GM12875 (cell line): Measurements from ENCODE around the gene TMEM182.

Experiments used
- H3K4me3 ChIP-seq: one replicate; pipeline ENCODE4 v1.5.1; 2011; ENCODE audit warnings: low read depth, low read length, control low read depth
- TF ChIP-seq, protein P1 (sequence below): IDR thresholded peaks from 2 replicates; pipeline ENCODE4 v1.5.1; 2011; ENCODE audit warnings: low read depth, mild to moderate bottlenecking, control low read depth, inconsistent platforms, low read length, moderate library complexity, borderline replicate concordance; ENCODE audit not compliant: insufficient read depth

Gene TMEM182, protein sequence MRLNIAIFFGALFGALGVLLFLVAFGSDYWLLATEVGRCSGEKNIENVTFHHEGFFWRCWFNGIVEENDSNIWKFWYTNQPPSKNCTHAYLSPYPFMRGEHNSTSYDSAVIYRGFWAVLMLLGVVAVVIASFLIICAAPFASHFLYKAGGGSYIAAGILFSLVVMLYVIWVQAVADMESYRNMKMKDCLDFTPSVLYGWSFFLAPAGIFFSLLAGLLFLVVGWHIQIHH

DNA sequence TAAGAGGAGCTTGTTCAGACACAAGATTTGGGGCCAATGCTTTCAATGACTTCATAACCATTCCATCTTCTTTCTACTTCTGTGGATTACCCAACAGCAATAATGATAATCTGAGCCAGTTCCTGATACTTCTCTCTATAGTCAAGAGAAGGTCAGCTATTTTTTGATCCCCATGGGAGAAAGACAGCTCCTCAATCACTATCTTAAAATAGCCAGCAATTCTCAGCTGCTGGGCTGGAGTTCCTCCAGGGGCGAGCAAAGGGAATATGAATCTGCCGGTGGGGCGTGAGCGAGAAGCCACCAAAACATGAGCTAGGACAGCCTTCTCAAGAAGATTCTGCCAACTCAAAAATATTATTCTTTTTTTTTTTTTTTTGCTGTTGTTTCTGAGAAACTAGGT, at the start of gene TMEM182:
TMEM182 (plus strand) TSS at position 269 of the 400 bp plus-strand sequence. CDS start 187 bp downstream, outside the sequence.
- TF ChIP-seq, protein P1, sequence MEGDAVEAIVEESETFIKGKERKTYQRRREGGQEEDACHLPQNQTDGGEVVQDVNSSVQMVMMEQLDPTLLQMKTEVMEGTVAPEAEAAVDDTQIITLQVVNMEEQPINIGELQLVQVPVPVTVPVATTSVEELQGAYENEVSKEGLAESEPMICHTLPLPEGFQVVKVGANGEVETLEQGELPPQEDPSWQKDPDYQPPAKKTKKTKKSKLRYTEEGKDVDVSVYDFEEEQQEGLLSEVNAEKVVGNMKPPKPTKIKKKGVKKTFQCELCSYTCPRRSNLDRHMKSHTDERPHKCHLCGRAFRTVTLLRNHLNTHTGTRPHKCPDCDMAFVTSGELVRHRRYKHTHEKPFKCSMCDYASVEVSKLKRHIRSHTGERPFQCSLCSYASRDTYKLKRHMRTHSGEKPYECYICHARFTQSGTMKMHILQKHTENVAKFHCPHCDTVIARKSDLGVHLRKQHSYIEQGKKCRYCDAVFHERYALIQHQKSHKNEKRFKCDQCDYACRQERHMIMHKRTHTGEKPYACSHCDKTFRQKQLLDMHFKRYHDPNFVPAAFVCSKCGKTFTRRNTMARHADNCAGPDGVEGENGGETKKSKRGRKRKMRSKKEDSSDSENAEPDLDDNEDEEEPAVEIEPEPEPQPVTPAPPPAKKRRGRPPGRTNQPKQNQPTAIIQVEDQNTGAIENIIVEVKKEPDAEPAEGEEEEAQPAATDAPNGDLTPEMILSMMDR = no peak
- no peak within 1 kb of the TSS for H3K4me3 ChIP-seq

DNA sequence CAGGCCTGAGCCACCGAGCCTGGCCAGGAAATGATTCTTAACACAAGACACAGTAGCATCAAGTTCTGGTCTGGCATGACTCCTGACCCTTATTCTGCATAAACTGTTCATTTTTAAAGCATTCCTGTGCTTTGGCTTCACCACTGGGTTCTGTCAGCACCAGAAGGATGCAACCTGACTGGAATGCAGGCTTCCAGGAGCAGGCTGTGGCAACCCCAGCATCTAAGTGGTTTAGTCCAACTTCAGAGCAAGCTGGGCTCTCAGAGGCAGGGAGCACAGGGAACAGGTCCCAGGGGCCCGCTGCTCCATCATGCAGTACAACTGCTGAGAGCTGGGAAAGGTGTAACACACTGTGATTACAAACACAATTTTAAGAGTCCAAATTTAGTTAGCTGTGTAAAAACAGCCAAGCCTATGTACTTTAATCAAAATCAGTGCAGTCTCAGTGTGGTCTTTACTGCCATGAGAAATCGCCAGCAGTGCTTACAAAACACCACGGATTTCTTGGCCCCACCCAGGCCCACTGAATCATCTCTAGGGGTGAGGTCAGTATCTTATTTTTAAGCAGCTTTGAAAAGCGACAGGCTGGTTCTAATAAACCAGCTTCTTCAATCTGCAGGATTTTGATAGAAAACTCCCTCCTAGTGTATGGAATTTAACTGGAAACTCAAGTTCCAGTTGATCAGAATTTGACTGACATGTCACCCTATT, 44.4 kb upstream of the TMEM182 start:
- H3K4me3 ChIP-seq = no peak overlapping the region
- TF ChIP-seq, protein P1 = no peak

DNA sequence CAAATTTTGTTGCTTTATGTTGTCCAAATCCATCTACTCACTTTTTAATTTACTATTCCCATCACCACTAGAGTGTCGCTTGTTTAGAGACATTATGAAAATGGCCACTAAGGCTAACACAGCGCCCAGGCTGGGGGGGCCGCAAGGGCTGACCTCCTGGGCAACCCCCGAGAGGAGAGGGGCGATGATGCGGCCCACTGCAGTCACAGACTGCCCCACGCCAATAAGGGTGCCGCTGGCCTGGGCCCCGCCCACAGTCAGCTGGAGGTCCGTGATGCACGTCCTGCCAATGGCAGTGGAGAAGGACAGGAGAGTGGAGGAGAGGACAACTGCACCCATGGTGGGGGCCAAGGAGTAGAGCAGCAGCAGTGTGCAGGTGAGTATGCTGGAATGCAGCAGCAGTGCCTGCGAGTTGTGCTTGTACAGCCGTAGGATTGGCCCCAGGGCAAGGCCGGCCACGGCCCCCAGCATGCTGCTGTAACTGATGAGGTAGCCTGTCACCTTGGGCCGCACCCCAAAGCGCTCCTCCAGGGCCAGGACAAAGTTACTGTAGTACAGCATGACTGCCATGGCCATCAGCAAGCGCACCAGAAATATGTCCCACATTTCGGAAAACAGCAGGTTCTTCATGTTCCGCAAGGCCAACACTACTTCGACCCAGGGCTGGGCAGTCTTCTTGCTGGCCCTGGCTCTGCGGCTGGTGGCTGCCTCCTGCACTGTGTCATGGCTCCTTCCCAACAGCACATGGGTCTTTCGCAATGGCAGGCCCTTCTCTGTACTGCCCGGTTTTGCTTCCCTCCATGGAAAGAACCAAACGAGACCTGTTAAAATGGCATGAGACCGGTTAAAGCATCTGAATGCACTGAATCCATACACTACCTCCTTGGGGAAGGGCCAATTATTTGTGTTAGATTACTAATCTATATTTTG, 43.2 kb upstream of the TMEM182 start:
- TF ChIP-seq, protein P1 = no peak
- no peak overlapping the region for H3K4me3 ChIP-seq

DNA sequence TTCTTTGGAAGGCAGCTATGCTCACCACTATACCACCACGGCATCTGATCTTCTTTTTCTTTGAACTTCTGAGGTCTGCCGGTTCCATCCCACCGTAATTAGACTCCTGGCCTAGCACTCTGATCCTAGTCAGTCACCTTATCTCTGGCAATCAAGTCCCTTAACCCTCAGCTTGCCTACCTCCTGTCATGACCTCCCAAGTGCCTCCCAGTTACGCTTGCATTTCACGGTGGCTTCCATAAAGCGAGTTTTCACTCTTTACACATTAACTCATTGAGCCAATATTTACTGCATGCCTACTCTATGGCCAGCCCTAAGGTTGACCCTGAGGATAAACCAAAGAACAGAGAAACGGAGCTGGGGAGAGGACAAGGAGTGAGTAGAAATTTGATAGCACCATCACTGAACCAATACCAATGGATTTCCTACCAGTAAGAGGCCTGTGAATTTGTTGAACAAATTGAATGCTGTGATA, 37.8 kb upstream of the TMEM182 start:
- no peak overlapping the region for H3K4me3 ChIP-seq
- TF ChIP-seq, protein P1 = no peak

DNA sequence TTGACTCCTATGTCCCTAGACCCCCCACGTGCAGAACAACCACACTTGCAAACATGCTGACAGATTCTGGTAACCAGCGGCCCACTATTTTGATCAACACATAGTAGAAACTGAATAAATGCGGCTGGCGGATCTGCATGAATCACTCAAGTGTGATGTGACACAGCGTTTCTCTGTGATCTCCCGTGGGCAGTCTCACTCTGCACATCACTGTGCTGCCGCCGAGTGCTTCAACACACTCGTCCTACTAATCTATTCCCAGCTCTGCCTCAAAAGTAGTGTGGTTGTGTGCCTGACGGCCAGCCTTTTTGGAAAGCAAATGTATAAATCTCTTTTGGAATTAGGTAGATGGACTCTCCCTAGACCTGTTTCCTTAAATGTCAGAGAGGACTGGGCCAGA, 37.3 kb upstream of the TMEM182 start:
- no peak overlapping the region for H3K4me3 ChIP-seq
- TF ChIP-seq, protein P1 = no peak

DNA sequence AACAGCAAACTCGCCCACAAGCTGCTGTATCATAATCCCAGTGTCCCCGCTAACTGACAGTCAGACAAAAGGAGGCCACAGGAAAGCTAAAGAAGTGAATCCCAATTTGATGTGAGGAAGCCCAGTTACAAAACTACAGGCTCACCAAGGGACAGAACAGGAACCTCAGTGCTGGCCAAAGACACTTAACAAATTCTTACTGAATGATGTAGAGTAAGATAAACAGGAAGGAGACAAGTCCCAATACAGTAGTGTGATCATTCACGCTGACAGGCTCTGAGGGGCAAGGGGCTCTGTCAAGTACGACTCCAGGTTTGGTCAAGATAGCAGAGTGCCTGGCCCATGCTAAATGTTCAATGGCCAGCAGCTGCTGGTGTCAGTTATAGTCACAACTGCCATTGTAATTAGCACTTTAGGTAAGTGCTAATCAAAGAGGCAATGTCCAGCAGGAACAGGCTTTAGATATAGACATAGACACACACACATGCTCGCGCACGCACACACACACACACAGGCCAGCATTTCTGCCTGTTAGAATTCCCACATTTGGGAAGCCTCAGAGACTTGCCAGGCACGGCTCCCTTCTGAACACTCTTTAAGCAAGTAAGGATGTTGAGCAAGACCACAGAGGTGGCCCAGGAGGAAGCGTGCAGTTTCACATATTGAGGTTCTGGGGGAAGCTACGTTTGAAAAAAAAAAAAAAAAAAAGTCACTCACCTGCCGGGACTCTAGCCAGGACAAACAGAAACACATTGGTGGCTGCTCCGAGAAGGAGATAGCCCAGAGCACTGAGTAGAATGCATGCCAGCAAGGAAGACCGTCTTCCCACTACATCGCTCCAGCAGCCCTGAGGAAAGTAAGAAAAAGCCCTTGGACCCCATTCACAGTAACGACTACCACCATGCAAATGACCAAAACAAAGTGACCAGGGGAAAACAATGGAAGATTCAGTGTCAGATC, 35.4 kb upstream of the TMEM182 start:
- no peak overlapping the region for H3K4me3 ChIP-seq
- TF ChIP-seq, protein P1 = no peak
